HG02885 (cell line): ENCODE data around the gene FBXO4.
"Not testable (repeated sequence)": the region's sequence is repeated elsewhere in the genome, so short reads cannot be mapped to it uniquely, and the experiment has no call there.

Experiments
- ATAC-seq: cut with Tn5 transposase; IDR thresholded peaks from one replicate; pipeline ENCODE4 v1.9.1; 2021; ENCODE audit warnings: mild to moderate bottlenecking; ENCODE audit not compliant: unreplicated experiment, poor library complexity

FBXO4 gene

DNA sequence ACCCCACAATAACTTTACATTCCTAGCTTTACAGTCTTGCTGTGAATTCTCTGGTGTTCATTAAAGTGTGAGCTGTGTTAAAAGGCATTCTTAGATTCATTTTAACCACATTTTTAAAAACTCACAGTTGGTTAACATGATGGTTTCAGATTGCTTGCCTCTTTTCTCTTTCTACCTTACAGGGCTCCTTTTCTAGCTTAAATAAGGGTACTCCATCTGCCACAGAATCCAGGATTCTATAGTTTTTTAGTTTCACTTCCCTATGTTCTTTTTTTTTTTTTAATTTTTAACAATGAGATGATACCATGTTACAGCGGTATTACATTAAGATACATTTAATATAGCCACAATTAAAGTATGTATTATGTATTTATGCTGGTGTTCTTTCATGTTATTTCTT is 3.9 kb upstream of the FBXO4 start:
- ATAC-seq = no peak

DNA sequence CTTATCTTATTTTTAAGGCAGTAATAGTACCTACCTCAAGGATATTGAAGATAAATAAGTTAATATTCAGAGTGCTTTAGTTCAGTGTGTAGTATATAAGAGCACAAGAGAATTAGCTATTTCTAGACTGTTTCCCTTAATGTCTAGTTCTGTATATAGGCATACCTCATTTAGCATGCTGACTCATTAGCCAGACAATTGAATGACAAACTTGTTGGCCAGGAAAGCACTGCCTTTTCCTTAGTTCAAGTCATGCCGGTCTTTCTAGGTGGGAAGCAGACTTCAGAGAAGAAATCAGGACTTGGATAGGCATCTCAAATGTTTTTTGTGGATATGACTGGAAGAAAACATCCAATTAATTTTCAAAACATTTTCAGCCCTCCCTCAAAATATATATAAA is 3.2 kb upstream of the FBXO4 start:
- no peak for ATAC-seq

DNA sequence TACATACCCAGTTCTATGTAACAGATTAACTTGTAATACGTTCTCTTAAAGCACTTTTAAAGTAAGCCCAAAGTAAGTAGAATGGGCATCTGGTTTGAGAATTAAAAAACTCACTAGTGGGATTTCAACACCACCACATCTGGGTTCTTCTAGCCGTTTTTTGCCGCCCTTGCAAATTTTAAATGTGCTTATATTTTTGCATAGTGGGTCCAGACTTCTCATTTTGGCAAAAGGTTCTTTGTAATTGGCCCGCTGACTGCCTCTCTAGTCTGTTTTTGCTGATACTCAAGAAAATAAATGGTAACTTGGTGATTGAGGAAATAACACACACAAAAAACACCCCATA is 582 bp upstream of the FBXO4 start:
- no peak for ATAC-seq

DNA sequence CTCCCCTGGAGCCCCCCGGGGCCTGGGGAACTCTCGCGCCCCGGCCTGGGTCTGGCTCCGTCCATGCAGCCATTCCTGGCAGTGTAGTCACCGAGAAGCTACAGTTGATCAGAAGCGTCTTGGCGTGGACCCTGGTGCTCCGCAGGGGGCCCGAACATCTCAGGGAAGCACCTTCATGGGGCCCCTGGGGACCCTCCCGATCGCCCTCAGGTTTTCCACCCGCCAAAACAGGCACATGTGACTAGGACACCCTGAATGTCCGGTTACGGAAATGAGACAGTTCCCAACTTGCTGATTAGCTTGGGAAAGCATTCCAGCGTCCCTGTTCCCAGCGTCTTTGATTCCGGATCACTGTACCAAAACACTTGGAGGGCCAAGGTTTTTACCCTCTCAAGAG is 472 bp downstream of the FBXO4 start:
- ATAC-seq = peak; percentile 37

DNA sequence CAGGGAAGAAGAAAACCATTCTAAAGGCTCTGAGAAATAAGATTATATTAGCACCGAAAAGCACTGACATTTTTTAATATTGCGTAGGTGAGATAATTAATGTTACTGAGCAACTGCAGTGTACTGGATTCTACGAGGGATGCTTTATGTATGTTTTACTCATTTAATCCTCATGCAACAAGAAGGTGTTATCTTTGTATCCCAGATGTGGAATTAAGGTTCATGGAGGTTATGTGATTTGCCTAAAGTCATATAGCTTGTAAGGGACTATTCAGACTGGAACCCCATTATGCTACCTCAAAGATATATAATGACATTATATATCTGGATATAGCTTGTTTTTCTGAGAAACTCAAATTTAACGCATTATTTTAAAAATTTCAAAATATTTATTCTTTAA is 2.5 kb downstream of the FBXO4 start:
- ATAC-seq = no peak

DNA sequence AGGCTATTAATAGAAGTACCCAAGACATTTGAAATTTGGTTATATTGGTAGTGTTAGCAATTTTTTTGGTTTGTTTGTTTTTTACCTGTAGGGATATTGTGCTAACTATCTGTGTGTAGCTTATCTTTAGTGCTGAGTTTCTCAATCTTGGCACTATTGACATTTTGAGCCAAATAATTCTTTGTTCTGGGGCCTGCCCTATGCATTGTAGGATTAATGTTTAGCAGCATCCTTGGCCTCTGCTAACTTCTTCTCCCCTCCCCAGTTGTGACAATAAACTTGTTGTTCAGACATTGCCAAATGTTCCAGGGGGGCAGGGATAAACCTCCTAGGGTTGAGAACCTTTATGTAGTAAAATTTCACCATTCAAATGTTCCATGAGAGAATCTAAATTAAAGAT is 4.0 kb downstream of the FBXO4 start:
- no peak for ATAC-seq

DNA sequence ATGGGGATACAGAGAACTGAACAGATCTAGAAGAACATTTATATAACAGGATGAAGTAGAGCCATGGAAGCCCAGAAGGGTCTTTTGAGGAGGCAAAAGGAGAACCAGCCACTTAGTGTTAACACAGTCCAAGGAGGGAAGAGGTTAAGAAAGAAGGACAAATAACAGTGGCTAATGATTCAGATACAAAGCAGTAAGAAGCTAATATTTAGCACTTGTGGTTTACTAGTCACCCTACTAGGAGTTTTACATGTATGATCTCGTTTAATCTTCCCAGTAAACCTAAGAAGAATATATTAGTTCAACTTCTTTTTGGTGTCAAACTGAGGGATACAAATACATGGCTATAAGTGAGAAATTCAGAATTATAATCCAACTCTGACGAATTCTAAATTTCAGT is 7.7 kb downstream of the FBXO4 start:
- ATAC-seq = no peak

DNA sequence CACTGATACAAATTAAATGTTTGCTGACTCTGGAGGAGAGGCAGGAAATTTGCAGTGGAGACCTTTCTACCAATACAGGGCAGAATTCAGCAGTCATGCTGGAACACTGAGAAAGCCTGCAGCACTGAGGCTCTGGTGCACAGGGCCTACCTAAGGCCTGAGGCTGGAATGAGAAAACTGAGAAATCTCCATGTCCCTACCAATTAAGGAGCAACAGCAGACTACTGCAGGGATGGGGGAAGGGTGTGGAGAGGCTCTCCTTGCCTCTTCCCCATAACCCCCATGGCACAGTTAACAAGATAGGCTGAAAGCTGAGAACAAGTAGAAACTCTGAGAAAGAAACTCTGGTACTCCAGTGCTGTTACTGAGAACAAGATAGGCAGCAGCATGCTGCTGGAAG is 10.5 kb downstream of the FBXO4 start:
- no peak for ATAC-seq

DNA sequence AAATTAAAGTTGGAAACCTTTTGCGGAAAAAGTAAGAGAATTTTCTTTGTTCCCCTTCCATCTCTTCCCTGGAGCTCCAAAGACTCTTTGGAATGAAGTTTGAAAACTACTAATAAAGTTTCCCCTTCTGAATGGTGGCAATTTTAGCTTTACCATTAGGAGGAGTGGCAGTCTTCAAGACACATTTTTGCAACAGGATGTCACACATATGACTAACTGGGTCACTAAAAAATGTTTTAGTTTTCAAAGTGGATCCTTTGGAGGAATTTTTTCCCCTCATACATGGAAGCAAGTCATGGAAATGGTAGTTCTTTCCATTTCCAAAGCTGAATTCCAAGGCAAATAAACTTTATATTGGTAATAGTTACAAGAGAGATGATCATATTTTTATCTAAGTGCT is 15.6 kb downstream of the FBXO4 start:
- ATAC-seq = no peak

DNA sequence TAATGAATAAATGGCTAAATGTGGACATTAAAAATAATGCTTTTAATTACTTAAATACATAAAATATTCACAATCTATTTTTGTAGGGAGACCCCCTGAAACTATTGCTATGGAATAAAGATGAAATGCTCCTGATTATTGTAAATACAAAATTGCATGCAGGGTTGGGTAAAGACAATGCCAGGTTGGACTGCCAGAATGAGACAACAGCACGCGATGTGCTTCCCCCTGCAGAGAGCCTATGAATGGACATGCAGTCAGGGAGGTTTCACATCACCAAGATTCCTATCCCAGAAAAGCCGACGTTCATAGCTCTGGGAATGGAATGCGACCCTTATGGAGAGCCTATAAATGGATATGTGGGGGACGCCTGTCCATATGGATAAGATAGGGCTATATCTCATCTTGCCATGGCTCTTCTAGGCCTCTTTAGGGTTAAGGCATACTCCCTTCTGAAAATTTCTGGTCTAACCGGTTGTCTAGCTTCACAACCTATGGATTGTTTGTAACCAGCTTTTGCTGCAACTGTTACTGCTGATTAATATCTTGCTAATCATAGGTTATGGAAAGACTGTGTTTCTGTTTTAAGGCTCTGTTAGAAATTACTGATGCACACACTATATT is 20.4 kb downstream of the FBXO4 start:
- ATAC-seq = not testable (repeated sequence)

DNA sequence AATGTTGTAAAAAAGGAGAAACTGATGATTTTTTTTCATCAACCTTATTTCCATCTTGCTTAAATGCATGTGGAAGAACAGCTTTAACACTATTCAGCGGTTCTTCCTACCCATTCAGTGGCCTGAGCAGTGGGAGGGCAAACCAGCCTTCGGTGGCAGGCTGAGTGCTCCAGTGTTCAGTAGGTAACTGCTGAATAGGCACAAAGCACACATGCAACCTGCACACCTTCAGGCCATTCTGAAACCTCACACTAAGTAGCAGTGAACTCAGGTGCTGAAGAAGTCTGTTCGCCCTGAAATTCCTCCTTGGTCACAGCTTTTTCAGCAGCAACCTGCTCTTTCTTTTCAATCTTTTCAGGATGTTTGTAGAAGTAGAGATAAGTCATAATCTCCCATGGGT is 26.1 kb downstream of the FBXO4 start:
- no peak for ATAC-seq

DNA sequence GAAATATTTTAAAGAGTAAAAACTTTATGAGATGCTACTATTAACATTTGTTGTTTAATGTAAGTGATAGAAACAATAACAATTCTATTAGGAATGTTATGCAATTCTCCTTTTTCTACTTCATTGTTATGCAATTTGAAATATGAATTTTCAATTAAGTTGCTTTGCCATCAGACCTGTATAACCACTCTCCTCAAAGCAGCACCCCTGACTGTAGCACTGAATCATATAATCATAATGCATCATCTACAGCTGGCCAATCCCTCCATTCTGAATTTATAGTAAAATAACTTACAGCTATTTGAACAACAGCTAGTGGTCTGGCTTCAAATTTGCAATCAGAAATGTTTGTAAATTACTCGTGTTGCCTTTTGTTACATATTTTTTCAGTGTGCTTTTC is 29.2 kb downstream of the FBXO4 start:
- ATAC-seq = no peak

DNA sequence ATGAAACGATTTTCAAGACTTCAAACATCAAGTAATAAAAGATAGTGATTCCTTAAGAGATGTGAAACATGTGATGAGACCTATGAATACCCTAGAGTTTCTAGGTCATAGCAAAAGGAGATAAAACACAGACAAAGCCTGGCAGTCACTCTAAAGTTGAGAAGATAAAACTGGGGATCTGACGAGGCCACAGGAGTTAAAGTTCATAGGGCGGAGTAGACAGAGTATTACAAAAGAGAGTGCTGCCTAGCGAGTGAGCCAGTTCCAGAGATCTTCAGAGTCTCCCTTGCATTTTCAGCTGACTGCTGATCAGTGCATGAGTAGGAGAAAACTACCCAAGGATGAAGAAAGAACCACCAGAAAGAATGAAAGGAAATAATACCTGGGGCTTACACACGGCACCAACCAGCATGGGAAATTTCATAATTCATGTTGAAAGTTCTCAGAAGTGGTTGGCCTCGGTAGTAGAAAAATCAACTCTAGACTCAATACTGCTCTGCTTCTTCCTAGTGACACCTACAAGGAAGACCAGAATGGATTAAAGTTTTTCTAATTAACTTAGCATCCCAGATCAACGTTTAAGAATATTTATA is 30.4 kb downstream of the FBXO4 start:
- ATAC-seq = no peak

DNA sequence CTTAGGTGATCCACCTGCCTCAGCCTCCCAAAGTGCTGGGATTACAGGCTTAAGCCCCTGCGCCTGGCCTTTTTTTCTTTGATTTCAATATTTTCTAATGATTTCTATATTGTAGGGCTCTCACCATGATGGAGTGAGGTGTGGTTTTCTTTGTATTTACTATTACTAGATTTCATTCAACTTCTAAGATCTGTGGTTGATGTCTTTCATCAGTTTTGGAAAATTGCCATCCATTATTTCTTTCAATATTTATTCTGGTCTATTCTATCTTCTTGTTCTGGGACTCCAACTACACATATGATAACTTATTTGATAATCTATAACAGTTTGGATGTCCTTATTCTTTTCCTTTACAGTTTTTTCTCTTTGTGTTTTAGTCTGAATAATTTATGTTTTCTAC is 31.9 kb downstream of the FBXO4 start:
- ATAC-seq = no peak

DNA sequence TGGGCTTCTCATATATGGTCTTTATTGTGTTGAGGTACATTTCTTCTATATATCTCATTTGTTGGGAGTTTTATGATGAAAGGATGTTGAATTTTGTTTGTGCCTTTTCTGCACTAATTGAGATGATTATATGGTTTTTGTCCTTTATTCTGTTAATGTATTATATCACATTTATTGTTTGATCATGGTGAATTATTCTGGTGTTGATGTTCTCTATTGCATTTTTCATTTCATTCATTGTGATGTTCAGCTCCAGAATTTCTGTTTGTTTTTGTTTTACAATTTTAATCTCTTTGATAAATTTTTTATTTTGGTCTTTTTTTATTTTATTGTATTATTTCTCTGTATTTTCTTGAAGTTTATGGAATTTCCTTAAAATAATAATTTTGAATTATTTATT is 35.4 kb downstream of the FBXO4 start:
- no peak for ATAC-seq

DNA sequence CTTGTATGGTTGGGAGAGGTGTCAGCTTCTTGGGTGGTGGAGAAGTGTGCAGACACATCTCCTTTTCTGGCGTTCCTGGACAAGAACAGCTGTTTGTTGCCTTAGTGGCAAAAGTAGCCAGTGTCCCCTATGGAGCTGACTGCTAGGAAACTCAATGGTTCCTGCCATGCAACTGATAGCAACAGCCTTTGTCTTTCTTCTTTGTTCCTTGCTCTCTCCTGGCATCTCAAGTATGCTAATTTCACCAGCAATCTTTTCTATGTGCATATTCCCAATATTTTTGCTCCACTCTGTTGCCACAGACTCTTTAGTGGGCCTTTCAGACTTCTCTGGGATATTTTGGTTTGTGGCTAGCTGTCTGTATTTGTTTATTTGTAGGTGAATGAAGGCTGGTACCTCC is 36.7 kb downstream of the FBXO4 start:
- ATAC-seq = no peak

DNA sequence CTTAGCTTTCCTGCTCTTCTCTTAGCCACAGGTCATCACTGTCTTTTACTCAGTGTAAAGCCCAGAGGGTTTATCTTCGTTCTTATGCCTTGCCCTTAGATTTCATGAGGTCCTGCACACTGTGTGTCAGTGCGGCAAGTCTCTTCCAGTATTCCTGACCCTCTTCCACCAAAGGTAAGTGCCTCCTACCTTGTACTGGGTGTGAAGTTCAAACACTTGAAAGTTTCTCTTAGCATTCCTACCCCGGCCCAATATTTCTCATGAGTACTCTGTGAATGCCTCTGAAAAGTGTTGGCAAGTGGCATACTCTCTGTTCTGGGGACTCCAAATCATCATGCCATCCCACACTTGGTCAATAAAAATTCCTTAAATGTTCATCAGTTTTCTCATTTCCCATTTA is 37.4 kb downstream of the FBXO4 start:
- no peak for ATAC-seq

DNA sequence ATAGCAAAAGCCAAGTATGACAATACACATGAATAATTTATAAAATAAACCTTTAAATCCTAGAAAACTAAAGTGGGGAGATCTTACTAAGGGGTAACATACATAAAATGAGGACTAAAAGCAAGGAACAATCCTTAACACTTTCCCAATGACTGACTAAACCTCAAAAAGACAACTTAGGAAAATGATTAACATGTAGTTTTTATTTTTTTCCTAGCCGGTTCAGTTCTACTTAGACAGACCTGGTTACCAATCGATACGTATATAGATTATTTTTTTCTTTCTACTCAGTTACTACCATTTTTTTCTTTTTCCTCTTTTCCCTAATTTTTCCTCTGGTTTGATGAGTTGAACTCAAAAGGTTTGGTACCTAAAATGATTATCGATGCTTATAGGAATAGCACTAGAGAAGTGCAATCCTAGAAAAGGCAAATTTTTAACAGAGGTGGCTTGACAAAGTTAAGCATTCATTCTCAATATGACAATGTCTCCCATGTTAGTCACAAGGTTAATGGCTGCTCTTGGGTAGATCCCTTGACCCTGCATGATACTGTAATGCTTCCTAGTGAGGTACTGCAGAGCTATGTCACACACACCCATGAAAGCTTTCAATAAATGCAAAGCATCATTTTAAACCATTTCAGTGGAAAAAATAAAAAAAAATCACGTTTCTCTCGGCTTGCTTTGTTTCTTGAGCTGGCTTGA is 41.5 kb downstream of the FBXO4 start:
- no peak for ATAC-seq

DNA sequence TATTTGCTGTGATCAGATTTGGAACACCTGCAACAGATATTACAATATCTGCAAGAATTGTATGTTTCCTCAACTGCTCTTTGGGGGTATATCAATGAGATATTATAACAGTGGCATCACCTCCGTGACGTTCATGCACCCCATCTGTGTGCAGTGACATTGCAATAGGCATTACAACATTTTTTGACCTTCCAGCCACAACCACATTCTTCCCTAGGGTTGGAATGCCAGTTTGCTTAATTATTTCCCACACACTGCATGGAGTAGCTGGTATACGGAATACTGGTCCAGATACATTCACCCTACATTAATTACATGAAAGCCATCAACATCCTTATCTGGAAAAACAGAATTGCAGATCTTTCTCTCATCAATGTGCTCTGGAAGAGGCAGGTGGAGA is 42.3 kb downstream of the FBXO4 start:
- no peak for ATAC-seq

DNA sequence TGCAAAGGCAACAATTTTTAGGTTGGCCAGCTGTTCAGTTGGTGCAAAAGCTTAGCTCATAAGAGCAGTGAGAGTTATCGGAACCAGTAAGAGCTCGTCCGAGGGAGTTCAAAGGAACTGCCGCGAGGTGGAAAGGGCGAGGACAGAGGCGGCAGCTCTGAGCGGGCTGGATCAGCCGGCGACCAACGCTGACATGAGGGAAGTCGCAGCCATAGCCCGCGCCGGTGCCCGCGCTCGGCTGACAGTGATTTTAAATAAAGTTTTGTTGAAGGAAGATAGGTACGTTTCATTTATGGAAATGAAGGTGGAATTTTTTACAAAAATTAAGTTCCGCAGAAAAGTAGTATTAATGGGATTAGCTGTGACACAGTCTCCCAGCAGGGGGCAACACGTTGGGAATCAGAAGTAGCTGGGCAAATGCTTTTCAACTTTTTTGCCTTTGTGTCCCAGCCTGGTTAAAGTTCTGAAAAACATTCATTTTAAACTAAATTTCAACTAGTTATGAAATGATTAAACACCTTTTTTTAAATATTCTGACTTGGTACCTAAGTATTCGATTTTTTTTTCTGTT is 43.2 kb downstream of the FBXO4 start:
- no peak for ATAC-seq

DNA sequence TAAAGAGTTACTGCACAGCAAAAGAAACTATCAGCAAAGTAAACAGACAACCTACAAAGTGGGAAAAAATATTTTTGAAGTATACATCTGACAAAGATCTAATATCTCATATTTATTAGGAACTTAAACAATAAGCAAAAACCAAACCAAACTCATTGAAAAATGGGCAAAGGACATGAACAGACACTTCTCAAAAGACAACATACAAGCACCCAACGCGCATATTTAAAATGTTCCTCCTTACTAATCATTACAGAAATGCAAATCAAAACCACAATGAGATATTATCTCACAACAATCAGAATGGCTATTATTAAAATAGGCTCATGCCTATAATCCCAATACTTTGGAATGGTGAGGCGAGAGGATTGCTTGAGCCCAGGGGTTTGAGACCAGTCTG is 48.0 kb downstream of the FBXO4 start:
- ATAC-seq = no peak

DNA sequence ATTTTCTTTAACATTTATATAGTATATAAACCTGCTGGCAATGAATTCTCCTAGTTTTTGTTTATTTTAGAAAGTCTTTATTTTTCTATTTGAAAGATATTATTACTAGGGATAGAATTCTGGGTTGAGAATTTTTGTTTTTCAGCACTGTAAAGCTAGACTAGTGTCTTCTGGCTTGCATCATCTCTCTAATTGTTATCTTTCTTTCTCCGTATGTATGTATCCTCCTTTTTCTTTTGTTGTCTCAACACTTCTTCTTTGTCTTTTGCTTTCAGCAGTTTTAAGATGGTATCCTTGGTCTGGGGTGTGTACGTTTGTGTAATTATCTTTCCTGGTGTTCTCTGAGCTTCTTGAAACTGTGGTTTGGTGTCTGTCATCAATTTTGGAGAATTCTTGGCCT is 48.8 kb downstream of the FBXO4 start:
- no peak for ATAC-seq
